Mucosa of descending colon (tissue), 3 donors: ENCODE measurements around the gene CLEC9A. TPM values are rescaled to one million over a fixed set of nuclear protein-coding genes. Genes with fewer than 3 reads are reported as not detected.

ENCODE experiments used
- ATAC-seq: fragments of 200-7000 bp; cut with Tn5 transposase; one replicate; pipeline ENCODE4 v1.9.1; 2020; ENCODE audit warnings: mild to moderate bottlenecking, moderate library complexity
- DNase-seq, 3 donors: peaks; one replicate each; pipeline ENCODE4 v3.0.0-alpha.2; 2020
- H3K36me3 ChIP-seq: fragments of 200-600 bp; one replicate; pipeline ENCODE4 v1.8.0; 2021; ENCODE audit warnings: low read depth, mild to moderate bottlenecking
- H3K4me1 ChIP-seq: fragments of 200-600 bp; one replicate; pipeline ENCODE4 v1.8.0; 2021; ENCODE audit warnings: low read depth, mild to moderate bottlenecking
- H3K4me3 ChIP-seq: fragments of 200-600 bp; one replicate; pipeline ENCODE4 v1.8.0; 2021; ENCODE audit warnings: mild to moderate bottlenecking
- H3K9me3 ChIP-seq: fragments of 200-600 bp; one replicate; pipeline ENCODE4 v1.8.0; 2021; ENCODE audit warnings: mild to moderate bottlenecking
- CTCF ChIP-seq: fragments of 200-600 bp; IDR thresholded peaks from one replicate; pipeline ENCODE4 v1.8.0; 2022; ENCODE audit warnings: antibody characterized with exemption, mild to moderate bottlenecking
- intact Hi-C, 2 donors: fragments of 100-400 bp; cut with DNase I in 1 of 2; cut with micrococcal nuclease in 1 of 2; formaldehyde crosslinking; loops; one replicate each; pipeline versions ENCODE4 v1.11.0 to v1.11.1; 2022; cut with DNase I, micrococcal nuclease
- total RNA-seq, 3 donors: library from RNA; stranded (reverse); fragmentation: NEBNext Ultra II Directional in 2 of 3; extraction: Animal tissue kit (Norgen Biotek cat#: 25700) in 2 of 3; gene quantifications; one replicate each; pipeline versions ENCODE4 v1.2.1 to v1.2.4, GENCODE V29; 2021 to 2023
- donor health status: DM: no; HTN: no; CAD: no; lungs with moderate emphysema.
- donor health status: DM: no; HTN: no; CAD: no.
- donor health status: DM: no; HTN: yes; CAD: no.

CLEC9A gene
- total RNA-seq, 3 donors from 2014 or later: 0.39 to 0.47 TPM; not detected in 1

- no peaks in the 10 kb centered on the region for H3K9me3 ChIP-seq
- no peaks in the 10 kb centered on the region for H3K36me3 ChIP-seq
- no peak overlapping the region for H3K4me3 ChIP-seq
- no peaks in the 10 kb centered on the region for H3K4me1 ChIP-seq
- intact Hi-C loops: no loop called here
- DNase-seq: peak in 1 of 3 donors; percentile 10
- no peak for TF ChIP-seq CTCF
- ATAC-seq: no peak
Observed at GRCh38 chr12:10067264-10067663, 36.8 kb downstream of the CLEC9A start.

GRCh38 chr12:10067942-10068341 lies 37.5 kb downstream of the CLEC9A start:
- Histone ChIP-seq H3K36me3 (no peaks in the 10 kb centered on the region), H3K4me3 (no peak overlapping the region), H3K9me3 (no peaks in the 10 kb centered on the region), H3K4me1 (no peaks in the 10 kb centered on the region)
- no peak for DNase-seq
- no peak for TF ChIP-seq CTCF
- ATAC-seq: peak; percentile 25
- intact Hi-C loops: no loop called here

GRCh38 chr12:10068644-10069043 lies 38.2 kb downstream of the CLEC9A start:
- intact Hi-C loops: no loop called here
- Histone ChIP-seq H3K36me3 (no peaks in the 10 kb centered on the region), H3K4me1 (no peaks in the 10 kb centered on the region), H3K4me3 (no peak overlapping the region), H3K9me3 (no peaks in the 10 kb centered on the region)
- TF ChIP-seq CTCF: no peak
- DNase-seq (no peak), ATAC-seq (peak; percentile 45)

- no peaks in the 10 kb centered on the region for H3K4me1 ChIP-seq
- no peak overlapping the region for H3K4me3 ChIP-seq
- no peaks in the 10 kb centered on the region for H3K9me3 ChIP-seq
- DNase-seq (no peak), ATAC-seq (no peak)
- intact Hi-C loops: no loop called here
- no peaks in the 10 kb centered on the region for H3K36me3 ChIP-seq
- TF ChIP-seq CTCF: no peak
Observed at GRCh38 chr12:10069099-10069498, 38.6 kb downstream of the CLEC9A start.

GRCh38 chr12:10069976-10070375 lies 39.5 kb downstream of the CLEC9A start:
- intact Hi-C loops: no loop called here
- no peak for TF ChIP-seq CTCF
- ATAC-seq: no peak
- H3K4me3 ChIP-seq: no peak overlapping the region
- H3K36me3 ChIP-seq: no peaks in the 10 kb centered on the region
- H3K4me1 ChIP-seq: no peaks in the 10 kb centered on the region
- no peak for DNase-seq
- no peaks in the 10 kb centered on the region for H3K9me3 ChIP-seq

- H3K36me3 ChIP-seq: no peaks in the 10 kb centered on the region
- ATAC-seq (no peak), DNase-seq (no peak)
- intact Hi-C loops: no loop called here
- no peak overlapping the region for H3K4me3 ChIP-seq
- no peak for TF ChIP-seq CTCF
- no peaks in the 10 kb centered on the region for H3K4me1 ChIP-seq
- H3K9me3 ChIP-seq: no peaks in the 10 kb centered on the region
Observed at GRCh38 chr12:10070380-10070779, 39.9 kb downstream of the CLEC9A start.
